HL-60/S4 treated with retinoic acid at 250 ng/mL for 4 days and 3 days (cell line): Measurements from ENCODE around the gene PHOSPHO2.

Experiments
- in situ Hi-C: fragments of 300-500 bp; cut with MboI; formaldehyde crosslinking; loops from 2 replicates; pipeline ENCODE4 v1.7.0; 2022; ENCODE audit warnings: low sequenced_read_pairs

PHOSPHO2 gene

DNA sequence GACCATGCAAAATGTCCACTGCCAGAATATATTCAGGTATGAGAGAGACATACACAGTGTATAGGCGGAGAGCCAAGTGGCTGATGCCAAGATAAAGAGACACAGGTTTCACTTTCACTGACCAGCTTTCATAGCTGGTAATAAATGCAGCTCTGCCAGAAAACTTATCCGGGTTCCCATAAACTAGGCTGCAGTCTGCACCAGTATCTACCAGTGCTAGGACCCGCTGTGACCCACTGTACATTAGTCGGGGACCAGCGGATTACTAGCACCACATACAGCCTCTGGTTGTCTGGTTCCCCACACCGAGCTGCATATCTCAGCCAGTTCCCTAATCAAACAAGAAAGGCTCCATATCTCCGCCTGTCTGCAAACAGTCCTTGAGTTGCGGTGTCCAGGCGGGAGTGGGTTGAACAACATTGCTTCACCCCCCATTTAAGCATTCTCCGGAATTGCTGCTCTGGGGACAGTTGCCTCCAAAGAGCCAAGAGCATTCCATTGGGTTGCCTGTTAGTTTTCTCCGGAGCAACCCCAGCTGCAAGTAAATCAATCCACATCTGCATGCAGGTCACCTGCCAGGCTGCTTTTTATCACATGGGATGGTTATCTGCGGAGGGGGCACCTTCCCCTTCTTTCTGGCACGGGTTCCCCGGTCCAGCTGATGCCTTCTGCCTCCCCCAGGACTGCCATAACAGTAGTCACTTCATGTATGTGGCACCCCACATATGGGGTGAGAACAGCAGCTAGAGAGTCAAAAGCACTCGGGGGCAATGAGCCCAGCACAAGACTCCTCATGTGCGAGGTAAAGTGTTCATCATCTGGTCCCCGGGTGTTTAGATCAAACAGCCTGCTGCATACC lies 21.3 kb downstream of the PHOSPHO2 start:
- in situ Hi-C loops: no loop called here

DNA sequence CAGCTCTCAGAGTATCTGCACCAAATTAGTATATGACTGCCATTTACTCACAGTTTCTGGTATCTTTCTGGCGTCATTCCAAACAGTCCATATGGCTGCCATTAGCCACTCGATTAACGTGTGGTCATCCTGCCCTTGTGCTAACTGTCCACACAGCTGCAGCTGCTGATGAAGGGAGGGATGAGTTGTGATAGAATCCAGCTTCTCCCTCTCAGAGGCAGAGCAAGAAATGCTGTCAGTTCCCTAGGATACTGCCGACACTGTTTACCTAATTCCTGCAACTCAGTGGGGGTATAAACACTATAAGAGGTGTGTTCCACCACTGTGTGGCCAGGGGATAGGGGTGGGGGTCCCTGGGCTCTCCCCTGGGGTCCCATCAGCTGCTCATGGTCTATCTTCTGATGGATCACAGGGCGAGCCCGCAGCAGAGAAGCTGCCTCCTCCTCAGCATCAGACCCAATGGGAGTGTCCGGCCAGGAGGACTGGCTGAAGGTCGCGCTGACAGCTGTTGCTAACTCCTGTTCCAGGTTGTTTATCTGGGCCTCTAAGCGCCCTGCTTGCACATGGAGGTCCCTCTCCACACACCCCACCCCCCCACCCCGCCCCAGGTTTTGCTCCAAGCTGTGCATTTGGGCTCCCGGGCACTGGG lies 22.1 kb downstream of the PHOSPHO2 start:
- in situ Hi-C loops: no loop called here

DNA sequence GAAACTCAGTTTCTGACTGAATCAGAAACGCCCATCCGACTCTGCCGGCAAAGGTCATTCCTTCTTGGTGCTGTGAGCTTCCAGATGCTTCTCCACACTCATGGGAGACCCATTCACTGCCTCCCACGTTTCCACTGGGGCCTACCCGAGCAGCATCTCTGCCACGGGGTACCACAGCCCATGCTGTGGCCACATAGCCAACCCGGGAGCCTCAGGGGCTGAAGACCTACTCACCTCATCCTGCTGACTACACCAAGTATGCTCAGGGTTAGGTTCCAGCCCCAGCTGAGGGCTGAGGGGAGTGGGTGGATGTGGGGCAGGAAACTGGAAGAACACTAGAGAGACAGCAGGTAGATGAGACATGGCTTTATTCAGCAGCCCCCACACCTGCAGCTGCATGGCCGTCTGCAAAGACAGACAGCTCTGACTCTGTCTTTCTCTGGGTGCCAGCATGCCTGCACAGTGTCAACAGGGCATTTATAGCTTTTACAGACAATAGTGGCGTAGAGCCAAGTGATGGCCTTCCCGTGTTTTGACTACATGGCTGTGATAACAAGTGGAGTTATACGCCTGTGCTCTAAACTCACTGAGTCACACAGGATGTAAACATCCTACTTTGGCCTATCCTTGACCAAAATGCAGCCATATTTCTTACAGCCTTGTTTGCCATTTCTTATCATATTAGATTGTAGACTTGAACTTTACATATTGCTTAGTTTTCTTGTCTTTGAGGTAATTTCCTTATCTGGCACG lies 22.8 kb downstream of the PHOSPHO2 start:
- in situ Hi-C loops: no loop called here

DNA sequence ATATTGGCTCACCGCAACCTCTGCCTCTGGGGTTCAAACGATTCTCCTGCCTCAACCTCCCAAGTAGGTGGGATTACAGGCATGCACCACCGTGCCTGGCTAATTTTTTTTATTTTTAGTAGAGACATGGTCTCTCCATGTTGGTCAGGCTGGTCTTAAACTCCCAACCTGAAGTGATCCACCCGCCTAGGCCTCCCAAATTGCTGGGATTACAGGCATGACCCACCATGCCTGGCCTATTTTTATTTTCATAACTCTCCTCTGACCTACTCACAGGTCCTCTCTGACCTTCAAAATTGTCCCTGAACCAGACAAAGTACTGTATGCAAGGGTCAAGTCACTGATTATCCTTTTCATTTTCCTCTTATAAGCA lies 23.4 kb downstream of the PHOSPHO2 start:
- in situ Hi-C loops: no loop called here

DNA sequence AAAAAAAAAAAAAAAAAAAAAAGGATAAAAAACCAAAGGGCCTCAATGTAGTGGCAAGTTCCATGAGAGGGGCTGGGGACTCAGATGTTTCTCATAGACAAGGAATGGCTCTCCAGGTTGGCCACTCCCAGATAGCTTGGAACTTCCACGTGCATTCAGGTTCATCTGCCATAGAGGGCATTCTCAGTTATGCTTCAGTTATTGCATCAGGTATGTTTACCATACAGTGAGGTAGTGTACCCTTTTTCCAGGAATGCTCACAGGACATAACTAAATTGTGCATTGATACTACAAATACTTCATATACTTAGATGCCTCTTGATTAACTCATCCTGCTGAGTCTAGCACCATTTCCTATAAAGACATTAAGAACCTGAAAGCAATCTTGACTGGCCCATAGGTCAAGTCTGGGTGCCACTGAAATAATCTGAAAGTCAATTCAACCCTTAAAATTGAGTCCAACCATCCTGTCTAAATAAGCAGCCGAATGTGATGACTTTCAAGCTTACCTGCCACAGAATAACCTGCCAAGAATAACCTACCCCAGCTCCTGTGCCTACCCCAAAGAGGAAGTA lies 24.7 kb downstream of the PHOSPHO2 start:
- in situ Hi-C loops: no loop called here

DNA sequence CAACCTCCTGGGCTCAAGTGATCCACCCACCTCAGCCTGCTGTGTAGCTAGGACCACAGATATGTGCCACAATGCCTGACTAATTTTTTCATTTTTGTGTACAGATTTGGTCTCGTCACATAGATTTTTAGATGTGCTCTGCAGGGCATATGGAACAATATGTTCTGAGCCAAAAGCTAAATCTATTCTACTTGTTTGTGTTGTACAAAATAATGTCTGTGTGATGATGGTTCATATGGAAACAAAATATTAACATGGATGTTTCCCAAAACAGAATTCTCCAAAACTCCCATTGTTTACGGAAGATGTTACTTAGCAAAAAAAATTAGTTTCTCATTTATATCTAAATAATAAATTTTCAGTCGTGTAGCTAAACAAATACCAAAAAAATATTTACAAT lies 26.7 kb downstream of the PHOSPHO2 start:
- in situ Hi-C loops: no loop called here

DNA sequence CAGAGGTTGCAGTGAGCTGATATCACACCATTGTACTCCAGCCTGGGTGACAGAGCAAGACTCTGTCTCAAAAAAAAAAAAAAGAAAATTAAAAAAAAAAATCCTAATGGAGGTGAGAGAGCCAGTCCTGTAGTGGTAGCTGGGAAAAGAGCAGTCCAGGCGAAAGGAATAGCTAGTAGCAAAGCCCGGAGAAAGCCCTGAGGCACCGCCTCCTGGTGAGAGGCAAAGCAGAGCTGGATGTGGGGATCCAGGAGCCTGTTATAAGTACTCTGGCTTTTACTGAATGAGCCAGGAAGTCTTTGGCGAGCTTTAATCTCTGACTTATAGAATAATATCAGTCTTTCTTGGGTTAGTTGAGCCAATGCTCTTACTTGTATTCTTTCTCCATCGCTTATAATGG lies 32.8 kb downstream of the PHOSPHO2 start:
- in situ Hi-C loops: no loop called here

DNA sequence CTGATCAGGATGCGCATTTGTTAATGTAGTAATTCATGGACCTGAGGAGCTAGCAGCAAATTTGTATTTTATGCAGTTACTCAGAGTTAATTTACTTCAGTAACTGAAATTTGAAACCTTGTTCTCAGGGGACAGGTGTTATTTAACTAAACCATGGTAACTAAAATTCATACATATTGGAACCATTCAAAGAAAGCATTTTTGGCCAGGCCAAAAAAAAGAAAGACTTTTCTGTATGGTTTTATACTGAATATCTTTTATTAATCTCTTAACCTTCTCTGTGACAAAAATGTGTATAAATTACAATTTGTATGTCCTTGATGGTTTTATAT lies 35.0 kb downstream of the PHOSPHO2 start:
- in situ Hi-C loops: no loop called here

DNA sequence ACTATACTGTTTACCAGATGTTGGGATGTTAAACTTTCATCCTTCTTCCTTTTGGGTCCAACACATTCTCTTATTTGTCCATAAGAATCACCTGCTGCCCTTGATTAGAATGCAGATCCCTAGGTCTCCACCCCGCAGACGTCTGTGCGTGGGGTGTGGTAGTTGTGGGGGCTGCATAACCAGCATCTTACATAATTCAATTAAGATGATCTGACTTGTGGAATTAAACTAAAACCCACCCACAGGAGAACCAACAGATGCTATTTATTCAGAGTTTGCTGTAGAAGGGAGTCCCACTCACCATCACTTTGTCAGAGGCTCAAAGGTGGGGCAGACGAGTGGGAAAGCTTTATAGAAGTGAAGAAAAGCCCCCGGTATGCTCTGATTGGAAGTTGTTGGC lies 37.8 kb downstream of the PHOSPHO2 start:
- in situ Hi-C loops: no loop called here

DNA sequence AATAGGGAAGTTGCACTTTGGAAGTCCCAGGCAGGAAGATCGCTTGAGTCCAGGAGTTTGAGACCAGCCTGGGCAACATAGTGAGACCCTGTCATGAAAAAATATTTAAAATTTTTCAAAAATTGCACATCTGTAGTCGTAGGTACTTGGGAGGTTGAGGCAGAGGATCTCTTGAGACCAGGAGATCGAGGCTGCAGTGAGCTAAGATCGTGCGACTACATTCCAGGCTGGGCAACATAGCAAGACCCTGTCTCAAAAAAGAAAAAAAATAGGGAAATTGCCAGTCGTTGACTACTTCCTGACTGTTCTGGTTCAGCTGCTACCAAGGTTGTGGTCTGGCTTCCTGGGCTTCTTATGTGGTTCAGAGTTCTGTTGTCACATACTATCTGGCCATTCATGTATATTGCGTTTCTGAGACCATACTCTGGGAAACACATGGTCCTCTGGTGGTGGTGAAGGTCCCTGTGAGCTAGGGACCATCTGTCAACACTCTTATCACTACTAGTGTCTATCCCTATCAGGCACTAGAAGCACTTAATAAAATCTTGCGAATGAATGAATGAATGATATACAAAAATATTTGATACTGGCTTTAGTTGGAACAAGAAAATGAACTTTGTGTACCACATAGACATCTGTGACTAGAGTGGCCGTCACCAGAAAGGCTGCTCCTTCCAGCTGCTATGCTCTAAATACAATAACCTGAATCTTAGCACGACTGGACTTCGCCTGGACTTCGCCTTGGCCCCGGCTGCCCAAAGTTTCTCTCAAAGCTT lies 38.5 kb downstream of the PHOSPHO2 start:
- in situ Hi-C loops: no loop called here

DNA sequence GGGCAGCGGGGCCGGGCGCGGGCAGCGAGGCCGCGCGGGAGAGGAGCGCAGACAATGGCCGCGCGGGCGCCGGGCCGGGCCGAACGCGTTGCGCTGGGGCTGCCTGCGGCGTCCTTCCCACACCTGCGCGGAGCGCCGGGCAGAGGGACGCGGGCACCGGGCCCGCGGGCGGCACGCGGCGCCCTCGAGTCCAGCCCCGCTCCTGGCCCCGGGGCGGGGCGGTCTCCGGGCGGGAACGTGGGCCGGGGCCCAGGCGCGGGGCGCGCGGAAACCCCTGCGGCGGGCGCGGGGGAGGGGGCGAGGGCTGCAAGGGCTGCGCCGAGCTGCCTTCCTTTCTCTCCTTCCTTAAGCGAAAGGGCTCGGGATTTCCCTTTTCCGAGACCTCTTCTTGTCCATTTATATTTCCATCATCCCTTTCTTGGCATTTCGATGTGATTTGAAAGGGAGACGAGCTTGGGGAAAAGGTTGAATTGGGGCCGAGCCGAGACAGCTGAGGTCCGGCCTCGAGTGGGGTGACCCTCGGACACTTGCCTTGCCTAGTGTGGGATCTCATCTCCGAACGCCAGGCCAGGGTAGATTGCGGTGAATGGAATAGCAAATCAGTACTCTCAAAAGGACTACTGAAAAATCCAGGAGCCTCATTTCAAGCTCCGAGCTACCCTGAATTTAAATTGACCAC lies 40.0 kb downstream of the PHOSPHO2 start:
- in situ Hi-C loops: no loop called here

DNA sequence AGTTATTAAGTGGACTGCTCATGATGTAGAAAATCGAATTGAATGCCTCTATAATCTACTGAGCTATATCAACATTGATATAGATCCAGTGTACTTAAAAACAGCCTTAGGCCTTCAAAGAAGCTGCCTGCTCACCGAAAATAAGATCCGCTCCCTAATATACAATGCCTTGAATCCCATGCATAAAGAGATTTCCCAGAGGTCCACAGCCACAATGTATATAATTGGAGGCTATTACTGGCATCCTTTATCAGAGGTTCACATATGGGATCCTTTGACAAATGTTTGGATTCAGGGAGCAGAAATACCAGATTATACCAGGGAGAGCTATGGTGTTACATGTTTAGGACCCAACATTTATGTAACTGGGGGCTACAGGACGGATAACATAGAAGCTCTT lies 41.4 kb downstream of the PHOSPHO2 start:
- in situ Hi-C loops: no loop called here

DNA sequence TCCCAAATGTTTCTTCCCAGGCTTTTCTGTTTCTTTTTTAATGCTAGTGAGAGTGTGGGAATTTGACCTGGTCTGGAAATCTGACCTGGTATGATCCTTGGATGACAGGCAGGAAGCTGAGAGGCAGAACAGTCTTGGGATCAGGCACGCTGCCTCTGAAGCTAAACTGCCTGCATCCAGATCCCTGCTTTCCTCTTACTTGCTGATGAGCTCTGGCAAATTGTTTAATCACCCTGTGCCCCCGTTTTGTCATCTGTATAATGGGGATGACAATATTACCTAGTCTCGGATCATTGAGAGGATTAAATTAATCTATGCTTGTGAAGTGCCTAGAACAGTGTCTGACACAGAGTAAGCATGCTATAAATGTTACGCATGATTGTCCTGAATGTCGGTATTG lies 42.6 kb downstream of the PHOSPHO2 start:
- in situ Hi-C loops: no loop called here

DNA sequence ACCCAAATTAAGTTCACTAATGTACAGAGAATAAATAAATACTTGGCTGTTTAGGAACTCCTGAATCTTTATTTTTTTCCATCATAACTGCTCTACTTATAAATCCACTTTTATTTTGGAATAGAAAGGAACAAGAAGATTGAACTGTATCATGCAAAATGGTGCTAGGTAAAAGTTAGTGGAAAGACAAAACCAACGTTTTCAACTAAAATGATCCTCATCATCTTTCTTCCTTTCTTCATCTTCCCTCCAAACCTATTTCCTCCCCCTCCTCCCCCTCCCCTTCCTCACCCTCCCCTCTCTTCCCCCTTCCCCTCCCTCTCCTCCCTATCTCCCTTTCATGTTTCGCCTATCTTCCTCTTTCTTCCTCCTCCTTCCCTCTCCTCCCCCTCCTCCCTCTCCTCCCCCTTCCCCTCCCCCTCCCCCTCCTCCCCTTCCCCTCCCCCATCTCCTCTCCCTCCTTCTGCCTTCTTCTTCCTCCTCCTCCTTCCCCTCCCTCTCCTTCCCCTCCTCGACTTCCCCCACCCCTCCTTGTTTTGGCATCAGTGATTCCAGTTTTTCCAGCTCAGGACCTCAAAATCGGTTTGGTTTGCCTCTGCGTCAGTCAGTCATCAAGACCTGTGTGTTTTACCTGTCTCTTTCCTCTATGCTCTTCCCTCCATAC lies 44.4 kb downstream of the PHOSPHO2 start:
- in situ Hi-C loops: no loop called here

DNA sequence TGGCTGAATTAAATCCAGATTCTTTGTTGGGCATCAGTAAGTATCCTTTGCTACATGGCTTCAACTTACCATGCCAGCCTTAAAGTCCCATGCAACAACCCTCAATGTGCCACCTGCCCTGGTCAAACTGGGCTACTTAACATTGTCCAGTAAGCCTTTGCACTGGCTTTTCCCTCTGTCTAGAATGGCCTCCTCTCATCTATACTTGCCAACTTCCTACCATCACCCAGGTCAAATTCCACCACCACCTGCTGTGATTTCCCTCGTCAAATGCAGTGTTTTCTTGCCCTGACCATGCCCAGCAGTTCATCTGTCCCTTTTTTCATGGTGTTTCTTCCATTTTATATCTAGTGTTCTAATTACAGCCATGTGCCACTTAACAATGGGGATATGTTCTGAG lies 45.1 kb downstream of the PHOSPHO2 start:
- in situ Hi-C loops: no loop called here

DNA sequence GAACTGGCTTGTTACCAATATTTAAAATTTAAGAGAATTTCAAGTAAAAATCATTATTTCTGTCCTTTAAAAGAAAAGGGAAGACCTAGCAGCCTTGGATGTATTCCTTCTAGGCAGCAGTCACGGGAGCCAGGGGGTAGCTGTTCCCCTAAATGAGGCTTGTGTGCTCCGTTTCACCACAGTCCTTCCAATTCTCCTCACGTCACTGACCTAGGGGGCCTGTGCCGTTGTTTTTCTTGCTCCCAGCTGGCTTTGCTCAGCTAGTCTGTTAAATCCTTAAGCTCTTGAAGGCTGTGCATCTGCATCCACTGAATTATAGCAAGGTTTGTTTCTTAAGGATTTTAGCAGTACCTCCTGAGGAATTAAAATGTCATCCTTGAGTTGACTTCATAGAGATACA lies 49.3 kb downstream of the PHOSPHO2 start:
- in situ Hi-C loops: no loop called here

DNA sequence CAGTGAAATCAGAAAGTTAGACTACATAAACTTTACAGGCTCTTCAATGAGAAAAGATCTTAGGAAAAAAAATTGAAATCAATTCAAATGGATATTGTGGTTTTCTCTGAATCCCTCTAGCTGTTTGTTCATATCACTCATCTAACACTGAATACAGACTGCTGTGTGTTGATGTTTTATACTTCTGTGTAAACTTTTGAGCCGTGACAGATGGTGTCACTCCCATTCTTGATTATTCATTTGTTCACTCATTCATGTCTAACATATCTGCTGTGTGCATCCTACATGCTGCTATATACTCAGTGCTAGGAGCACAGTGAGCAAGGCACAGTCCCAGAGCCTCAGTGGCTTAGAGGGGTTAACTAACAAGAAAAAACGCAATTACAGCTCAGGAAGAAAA lies 52.0 kb downstream of the PHOSPHO2 start:
- in situ Hi-C loops: no loop called here

DNA sequence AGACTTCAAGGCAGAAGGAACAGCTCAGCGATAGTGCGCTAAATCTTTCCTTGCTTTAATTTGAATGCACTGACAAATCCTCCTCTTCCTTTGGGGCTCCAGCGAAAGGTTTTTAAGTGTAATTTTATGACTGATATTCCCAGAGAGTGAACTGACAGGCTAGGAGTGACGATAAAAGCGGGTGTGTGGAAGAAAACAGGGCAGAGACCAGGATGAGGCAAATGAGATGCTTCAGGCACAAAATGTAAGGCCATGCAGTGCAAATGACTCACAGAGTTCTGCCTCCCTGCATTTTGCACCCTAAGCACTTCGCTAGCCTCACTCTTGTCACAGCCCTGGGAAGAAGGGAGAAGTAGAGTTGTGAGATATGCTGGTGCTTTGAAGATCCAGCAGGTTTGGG lies 54.0 kb downstream of the PHOSPHO2 start:
- in situ Hi-C loops: no loop called here
